Measurements from ENCODE around the gene FBXL13. TPM values are rescaled to one million over a fixed set of nuclear protein-coding genes. Genes with fewer than 3 reads are reported as not detected.

FBXL13 gene
- total and polyA plus RNA-seq, 2 donors from 2014 or later = 1.5 to 4.8 TPM

GRCh38 chr7:102856036-102856435 is 218.6 kb downstream of the FBXL13 start:
- Histone ChIP-seq H3K36me3 (ENCODE audit: control insufficient read depth in 2 of 3, insufficient read depth in 3 of 3, low read length in 3 of 3) (no peaks in the 10 kb centered on the region), H3K4me1 (ENCODE audit: control insufficient read depth in 2 of 3, insufficient read depth in 2 of 3, low read depth in 1 of 3, low read length in 3 of 3) (peaks cover 0 to 8% (median 0%) of the 10 kb centered on the region in 3 donors), H3K27ac (ENCODE audit: low read depth in 2 of 2, low read length in 2 of 2) (no peak overlapping the region), H3K4me3 (ENCODE audit: low read length in 3 of 3) (no peak overlapping the region), H3K9me3 (ENCODE audit: control insufficient read depth in 2 of 3, insufficient read depth in 1 of 3, low read length in 3 of 3) (no peaks in the 10 kb centered on the region), H3K27me3 (ENCODE audit: control insufficient read depth, insufficient read depth, low read length) (no peaks in the 10 kb centered on the region), H3K9ac (ENCODE audit: low read length in 3 of 3) (no peak overlapping the region)
- intact Hi-C loops (cut with DNase I) = no loop called here
- no peak for TF ChIP-seq CTCF (IDR thresholded peaks at IDR 0.05; ENCODE audit: borderline replicate concordance, extremely low read depth, insufficient read depth)
- DNase-seq (no peak), FAIRE-seq (no peak)

- no peak overlapping the region for H3K27ac ChIP-seq (ENCODE audit: low read depth in 2 of 2, low read length in 2 of 2)
- H3K4me3 ChIP-seq (ENCODE audit: low read length in 3 of 3) = no peak overlapping the region
- no peaks in the 10 kb centered on the region for H3K27me3 ChIP-seq (ENCODE audit: control insufficient read depth, insufficient read depth, low read length)
- no peaks in the 10 kb centered on the region for H3K4me1 ChIP-seq (ENCODE audit: control insufficient read depth in 2 of 3, insufficient read depth in 2 of 3, low read depth in 1 of 3, low read length in 3 of 3)
- no peaks in the 10 kb centered on the region for H3K36me3 ChIP-seq (ENCODE audit: control insufficient read depth in 2 of 3, insufficient read depth in 3 of 3, low read length in 3 of 3)
- FAIRE-seq (no peak), DNase-seq (no peak)
- no peak for TF ChIP-seq CTCF (IDR thresholded peaks at IDR 0.05; ENCODE audit: borderline replicate concordance, extremely low read depth, insufficient read depth)
- H3K9ac ChIP-seq (ENCODE audit: low read length in 3 of 3) = no peak overlapping the region
- no peaks in the 10 kb centered on the region for H3K9me3 ChIP-seq (ENCODE audit: control insufficient read depth in 2 of 3, insufficient read depth in 1 of 3, low read length in 3 of 3)
- intact Hi-C loops (cut with DNase I) = no loop called here
Observed at GRCh38 chr7:102849538-102849937, 225.1 kb downstream of the FBXL13 start.

GRCh38 chr7:102849079-102849478 is 225.5 kb downstream of the FBXL13 start:
- no peak for TF ChIP-seq CTCF (IDR thresholded peaks at IDR 0.05; ENCODE audit: borderline replicate concordance, extremely low read depth, insufficient read depth)
- no peak overlapping the region for H3K4me3 ChIP-seq (ENCODE audit: low read length in 3 of 3)
- H3K9me3 ChIP-seq (ENCODE audit: control insufficient read depth in 2 of 3, insufficient read depth in 1 of 3, low read length in 3 of 3) = no peaks in the 10 kb centered on the region
- H3K36me3 ChIP-seq (ENCODE audit: control insufficient read depth in 2 of 3, insufficient read depth in 3 of 3, low read length in 3 of 3) = no peaks in the 10 kb centered on the region
- FAIRE-seq = no peak
- H3K4me1 ChIP-seq (ENCODE audit: control insufficient read depth in 2 of 3, insufficient read depth in 2 of 3, low read depth in 1 of 3, low read length in 3 of 3) = no peaks in the 10 kb centered on the region
- intact Hi-C loops (cut with DNase I) = no loop called here
- no peaks in the 10 kb centered on the region for H3K27me3 ChIP-seq (ENCODE audit: control insufficient read depth, insufficient read depth, low read length)
- DNase-seq = no peak
- no peak overlapping the region for H3K27ac ChIP-seq (ENCODE audit: low read depth in 2 of 2, low read length in 2 of 2)
- no peak overlapping the region for H3K9ac ChIP-seq (ENCODE audit: low read length in 3 of 3)

- FAIRE-seq (no peak), DNase-seq (no peak)
- H3K27me3 ChIP-seq (ENCODE audit: control insufficient read depth, insufficient read depth, low read length) = no peaks in the 10 kb centered on the region
- no peak overlapping the region for H3K27ac ChIP-seq (ENCODE audit: low read depth in 2 of 2, low read length in 2 of 2)
- no peak for TF ChIP-seq CTCF (IDR thresholded peaks at IDR 0.05; ENCODE audit: borderline replicate concordance, extremely low read depth, insufficient read depth)
- H3K9me3 ChIP-seq (ENCODE audit: control insufficient read depth in 2 of 3, insufficient read depth in 1 of 3, low read length in 3 of 3) = no peaks in the 10 kb centered on the region
- H3K4me1 ChIP-seq (ENCODE audit: control insufficient read depth in 2 of 3, insufficient read depth in 2 of 3, low read depth in 1 of 3, low read length in 3 of 3) = no peaks in the 10 kb centered on the region
- H3K36me3 ChIP-seq (ENCODE audit: control insufficient read depth in 2 of 3, insufficient read depth in 3 of 3, low read length in 3 of 3) = no peaks in the 10 kb centered on the region
- intact Hi-C loops (cut with DNase I) = no loop called here
- H3K4me3 ChIP-seq (ENCODE audit: low read length in 3 of 3) = no peak overlapping the region
- H3K9ac ChIP-seq (ENCODE audit: low read length in 3 of 3) = no peak overlapping the region
Observed at GRCh38 chr7:102845346-102845745, 229.2 kb downstream of the FBXL13 start.

All from kidney (tissue), 14 donors.